ENCODE results near the gene ZNF148.

ZNF148 gene

GRCh38 chr3:125289429-125289981, 85.6 kb downstream of the ZNF148 start:
- no peak for DNase-seq (ENCODE audit: low read depth in 1 of 2, low spot score in 1 of 2)

GRCh38 chr3:125287248-125287647, 87.9 kb downstream of the ZNF148 start:
- DNase-seq (ENCODE audit: low read depth in 1 of 2, low spot score in 1 of 2), result no peak

GRCh38 chr3:125281381-125281780, 93.7 kb downstream of the ZNF148 start:
- no peak for DNase-seq (ENCODE audit: low read depth in 1 of 2, low spot score in 1 of 2)

- no peak for DNase-seq (ENCODE audit: low read depth in 1 of 2, low spot score in 1 of 2)
Observed at GRCh38 chr3:125280668-125281361, 94.3 kb downstream of the ZNF148 start.

GRCh38 chr3:125278155-125278554, 97.0 kb downstream of the ZNF148 start:
- no peak for DNase-seq (ENCODE audit: low read depth in 1 of 2, low spot score in 1 of 2)

- DNase-seq (ENCODE audit: low read depth in 1 of 2, low spot score in 1 of 2), result no peak
Observed at GRCh38 chr3:125271127-125271526, 104.0 kb downstream of the ZNF148 start.

- DNase-seq (ENCODE audit: low read depth in 1 of 2, low spot score in 1 of 2), result no peak
Observed at GRCh38 chr3:125267460-125267859, 107.7 kb downstream of the ZNF148 start.

- no peak for DNase-seq (ENCODE audit: low read depth in 1 of 2, low spot score in 1 of 2)
Observed at GRCh38 chr3:125266971-125267370, 108.2 kb downstream of the ZNF148 start.

- DNase-seq (ENCODE audit: low read depth in 1 of 2, low spot score in 1 of 2), result no peak
Observed at GRCh38 chr3:125262161-125262560, 113.0 kb downstream of the ZNF148 start.

GRCh38 chr3:125261031-125261430, 114.1 kb downstream of the ZNF148 start:
- no peak for DNase-seq (ENCODE audit: low read depth in 1 of 2, low spot score in 1 of 2)

- no peak for DNase-seq (ENCODE audit: low read depth in 1 of 2, low spot score in 1 of 2)
Observed at GRCh38 chr3:125260158-125260557, 115.0 kb downstream of the ZNF148 start.

GRCh38 chr3:125257536-125257935, 117.6 kb downstream of the ZNF148 start:
- no peak for DNase-seq (ENCODE audit: low read depth in 1 of 2, low spot score in 1 of 2)

GRCh38 chr3:125256675-125257074, 118.5 kb downstream of the ZNF148 start:
- DNase-seq (ENCODE audit: low read depth in 1 of 2, low spot score in 1 of 2), result no peak

- no peak for DNase-seq (ENCODE audit: low read depth in 1 of 2, low spot score in 1 of 2)
Observed at GRCh38 chr3:125250973-125251372, 124.2 kb downstream of the ZNF148 start.

GRCh38 chr3:125246237-125246636, 128.9 kb downstream of the ZNF148 start:
- no peak for DNase-seq (ENCODE audit: low read depth in 1 of 2, low spot score in 1 of 2)

- no peak for DNase-seq (ENCODE audit: low read depth in 1 of 2, low spot score in 1 of 2)
Observed at GRCh38 chr3:125245521-125245920, 129.6 kb downstream of the ZNF148 start.

- DNase-seq (ENCODE audit: low read depth in 1 of 2, low spot score in 1 of 2), result no peak
Observed at GRCh38 chr3:125240496-125240895, 134.6 kb downstream of the ZNF148 start.

GRCh38 chr3:125239266-125239665, 135.9 kb downstream of the ZNF148 start:
- no peak for DNase-seq (ENCODE audit: low read depth in 1 of 2, low spot score in 1 of 2)

- no peak for DNase-seq (ENCODE audit: low read depth in 1 of 2, low spot score in 1 of 2)
Observed at GRCh38 chr3:125238759-125239158, 136.4 kb downstream of the ZNF148 start.

GRCh38 chr3:125236331-125236903, 138.7 kb downstream of the ZNF148 start:
- DNase-seq (ENCODE audit: low read depth in 1 of 2, low spot score in 1 of 2), result no peak

- DNase-seq (ENCODE audit: low read depth in 1 of 2, low spot score in 1 of 2), result no peak
Observed at GRCh38 chr3:125234831-125235230, 140.3 kb downstream of the ZNF148 start.

GRCh38 chr3:125232401-125232800, 142.7 kb downstream of the ZNF148 start:
- DNase-seq (ENCODE audit: low read depth in 1 of 2, low spot score in 1 of 2), result no peak

GRCh38 chr3:125231895-125232294, 143.2 kb downstream of the ZNF148 start:
- no peak for DNase-seq (ENCODE audit: low read depth in 1 of 2, low spot score in 1 of 2)

Data from activated T-helper 1 cell treated with anti-CD3 and anti-CD28 coated beads, Interleukin-2, amount 50 U/mL, for 16 hours (primary cell).